Frontal cortex (tissue), 4 donors: Measurements from ENCODE around the gene PTPRD. TPM values are rescaled to one million over a fixed set of nuclear protein-coding genes. Genes with fewer than 3 reads are reported as not detected.
A peak's percentile ranks its signal among the peaks of the same experiment; 100 is the strongest.

Experiments
- DNase-seq, 2 donors: peaks; one replicate each; pipeline ENCODE4 v3.0.0; 2012; ENCODE audit warnings: low spot score in 2 of 2
- FAIRE-seq: peaks from 2 replicates; lab custom pipeline; 2012; peaks lifted over from hg19 to GRCh38; lab: Jason Lieb, UNC
- total RNA-seq: library from RNA; depleted of rRNA; stranded (reverse); fragments of >200 nt; gene quantifications from one replicate; pipeline ENCODE4 v1.2.3, GENCODE V29; 2014
- donor health status: control.
- donor health status: control.
- donor health status: control.

PTPRD gene
- total RNA-seq, 1 donor from 2014 or later = 191 TPM

DNA sequence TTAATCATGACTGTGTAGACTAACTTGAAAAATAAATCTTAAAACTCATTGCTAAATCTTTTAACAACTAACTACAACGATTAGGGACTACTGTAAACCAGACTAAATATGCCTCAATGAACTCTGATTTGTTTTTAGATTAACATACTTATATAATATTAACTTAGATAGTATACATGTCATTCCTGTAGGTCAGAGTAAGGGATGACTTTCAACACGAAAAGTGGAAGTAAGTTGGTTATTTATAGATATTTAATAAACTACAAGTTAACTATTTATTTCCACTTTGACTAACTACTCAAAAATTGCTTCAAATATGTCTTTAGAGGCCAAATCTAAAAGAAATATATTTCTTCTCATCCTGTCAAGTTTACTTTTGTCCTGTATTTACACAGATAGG, 795.6 kb downstream of the PTPRD start:
- no peak for FAIRE-seq
- no peak for DNase-seq

DNA sequence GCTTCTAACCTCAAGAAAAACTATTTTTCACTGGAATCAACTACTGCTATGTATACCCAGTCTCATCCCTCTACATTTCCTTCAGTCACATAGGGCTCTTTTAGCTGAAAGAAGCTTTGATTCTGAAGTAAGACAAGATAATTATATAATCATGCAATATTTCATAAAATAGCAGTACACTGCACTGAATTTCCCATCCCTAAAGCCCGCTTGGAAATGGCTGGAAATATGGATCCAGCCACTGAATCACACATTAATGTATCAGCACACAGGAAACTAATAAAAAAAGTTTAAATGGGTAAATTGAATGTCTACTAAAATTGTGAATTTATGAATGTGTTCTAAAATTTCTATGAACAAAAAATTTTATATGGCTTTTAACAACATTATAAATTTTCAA, 808.7 kb downstream of the PTPRD start:
- DNase-seq (no peak), FAIRE-seq (no peak)

DNA sequence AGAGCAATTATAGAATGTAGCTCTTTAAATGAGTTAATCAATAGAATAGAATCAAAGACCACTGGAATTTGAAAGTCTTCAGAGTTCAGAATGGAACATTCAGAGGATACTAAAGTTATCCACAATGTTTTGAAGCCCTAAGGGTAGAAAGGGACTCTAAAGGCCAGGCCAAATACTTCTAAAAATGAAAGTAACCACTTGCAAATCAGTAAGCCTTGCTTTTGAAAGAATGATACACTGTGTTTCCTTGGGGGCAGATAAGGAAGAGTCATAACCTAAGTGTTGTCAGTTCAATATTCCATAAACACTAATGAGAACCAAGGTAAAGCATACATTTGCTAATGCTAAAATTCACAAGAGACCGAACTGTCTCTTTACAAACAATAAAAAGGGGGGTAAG, 813.5 kb downstream of the PTPRD start:
- FAIRE-seq (no peak), DNase-seq (no peak)

DNA sequence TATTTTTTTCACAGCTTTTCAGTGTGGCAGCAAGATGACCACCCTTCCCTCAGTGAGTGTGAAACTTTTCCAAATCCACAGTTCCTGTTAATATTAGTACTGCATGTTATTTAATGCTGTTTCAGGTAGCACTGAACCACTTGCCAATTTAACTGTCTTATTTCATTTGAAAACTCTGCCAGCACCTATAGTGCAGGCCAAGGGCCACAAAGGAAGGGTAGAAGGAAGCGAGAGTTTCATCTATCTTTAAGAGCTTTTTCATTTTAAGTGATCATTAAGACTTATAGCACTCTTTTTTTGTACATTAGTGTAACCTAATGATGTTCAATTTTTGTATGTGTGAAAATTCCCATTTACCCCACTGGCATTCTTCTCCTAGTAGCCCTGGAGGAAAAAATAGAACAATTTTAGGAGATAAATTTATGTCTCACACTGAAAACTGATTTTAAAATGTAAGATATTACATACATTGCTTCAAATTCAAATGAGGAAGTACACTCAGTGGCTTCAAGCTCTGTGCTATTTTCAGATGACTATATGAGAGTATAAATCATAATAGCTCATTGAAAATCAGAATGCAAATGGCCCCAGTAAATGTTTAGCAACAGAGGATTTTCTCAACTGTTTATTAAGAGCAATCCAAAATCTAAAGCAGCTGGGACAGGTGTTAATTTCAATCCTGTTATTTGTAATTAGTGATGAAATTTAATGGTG, 820.5 kb downstream of the PTPRD start:
- FAIRE-seq (no peak), DNase-seq (no peak)

DNA sequence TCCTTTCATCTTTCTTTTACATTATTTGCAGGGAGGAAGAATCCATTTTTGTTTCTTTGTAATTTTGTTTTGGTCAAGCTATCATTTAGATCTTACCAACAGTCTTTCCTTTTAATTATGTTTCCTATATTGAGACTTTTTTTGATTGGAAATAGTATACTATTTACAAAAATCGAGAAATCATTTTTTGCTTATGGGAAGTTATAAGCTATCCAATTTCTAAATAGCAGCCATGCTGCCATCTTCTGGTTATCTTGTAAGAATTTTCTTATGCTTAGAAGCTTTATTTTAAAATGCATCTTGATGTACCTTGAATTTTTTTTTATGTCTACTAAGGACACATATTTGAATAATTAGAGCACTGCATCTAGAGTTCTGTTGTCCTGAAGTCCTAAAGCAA, 821.2 kb downstream of the PTPRD start:
- FAIRE-seq (peak; percentile 79), DNase-seq (no peak)

DNA sequence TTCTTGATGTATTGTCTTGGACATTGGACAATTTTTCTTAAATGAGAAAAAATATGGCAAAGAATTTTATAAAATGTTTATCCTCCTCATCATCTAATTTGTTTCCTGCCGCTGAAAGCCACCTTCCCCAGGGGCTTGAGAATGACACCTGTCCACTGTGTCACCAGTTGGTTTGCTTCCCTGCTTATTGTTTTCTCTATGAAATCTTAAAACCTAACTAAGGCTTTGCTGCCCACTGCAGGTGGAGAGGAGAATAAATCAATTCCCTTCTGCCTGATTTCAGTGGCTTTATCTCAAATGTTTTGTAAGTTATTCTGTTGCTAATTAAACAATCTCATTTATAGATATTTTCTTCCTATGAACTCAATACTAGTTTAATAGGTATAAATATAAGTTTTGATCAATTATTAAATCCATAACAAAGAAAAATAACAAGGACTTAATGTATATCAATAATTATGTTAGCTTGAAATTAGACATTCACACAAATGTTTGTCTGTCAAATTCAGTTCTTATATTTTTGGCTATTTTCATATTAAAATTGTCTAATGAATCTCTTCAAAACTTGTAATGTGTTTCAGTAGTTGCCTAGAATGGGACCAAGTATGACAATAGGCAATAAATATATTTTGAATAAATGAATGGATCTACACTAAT, 822.5 kb downstream of the PTPRD start:
- DNase-seq (peak in 1 of 2 donors; percentile 6), FAIRE-seq (peak; percentile 89)

DNA sequence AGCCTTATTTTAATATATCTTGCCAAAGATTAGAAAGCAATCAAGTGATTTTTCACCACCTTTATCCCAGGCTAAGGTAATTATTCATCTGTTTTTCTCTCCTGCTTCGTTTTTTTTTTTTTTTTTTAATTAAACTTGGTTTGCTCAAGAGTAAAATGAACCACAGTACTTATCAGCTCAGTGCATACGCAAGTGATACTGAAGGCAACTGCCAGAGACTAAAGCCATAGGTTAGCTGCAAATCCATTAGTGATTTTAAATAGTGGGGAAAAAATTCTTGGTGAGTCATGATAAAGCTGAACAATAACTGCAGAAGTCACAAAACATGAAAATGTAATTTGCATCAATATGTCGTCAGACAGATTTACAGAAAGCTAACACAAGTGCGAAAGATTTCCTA, 829.1 kb downstream of the PTPRD start:
- DNase-seq = no peak
- FAIRE-seq = no peak

DNA sequence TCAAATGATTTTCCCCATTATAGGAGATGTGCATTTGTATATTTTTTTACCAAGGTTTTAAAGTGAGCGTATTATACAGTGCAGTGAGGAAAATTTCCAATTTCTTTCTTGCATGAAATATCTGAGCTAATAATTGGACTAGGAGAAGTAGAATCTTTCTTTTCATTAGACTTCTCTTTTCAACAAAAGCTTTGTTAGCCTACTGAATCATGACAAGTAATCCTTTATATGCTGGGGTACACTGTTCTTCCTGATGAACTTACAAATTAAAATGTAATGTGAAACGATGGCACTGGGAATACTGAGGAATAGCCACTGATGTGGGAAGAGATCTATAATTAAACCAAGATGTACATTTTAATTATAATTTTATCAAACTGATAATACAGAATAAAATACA, 829.6 kb downstream of the PTPRD start:
- no peak for DNase-seq
- no peak for FAIRE-seq

DNA sequence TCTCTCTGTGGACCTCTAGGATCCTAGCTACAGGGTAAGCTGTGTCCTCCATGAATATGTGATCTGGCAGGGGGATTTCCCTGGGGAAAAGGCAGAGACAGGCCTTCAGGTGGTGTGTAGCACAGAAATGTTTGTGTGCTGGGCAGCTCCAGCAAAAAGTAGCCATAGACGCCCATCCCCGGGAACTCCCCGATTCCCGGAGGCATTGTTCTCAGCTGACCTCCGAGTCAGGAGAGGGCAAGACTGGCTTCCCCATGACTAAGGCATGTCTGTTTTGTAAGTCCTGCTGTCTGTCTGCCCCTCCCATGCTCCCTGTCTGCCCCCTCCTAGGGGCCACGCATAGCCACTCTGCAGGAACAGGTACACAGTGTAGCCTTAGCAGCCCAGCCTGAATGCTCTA, 834.5 kb downstream of the PTPRD start:
- FAIRE-seq (no peak), DNase-seq (no peak)

DNA sequence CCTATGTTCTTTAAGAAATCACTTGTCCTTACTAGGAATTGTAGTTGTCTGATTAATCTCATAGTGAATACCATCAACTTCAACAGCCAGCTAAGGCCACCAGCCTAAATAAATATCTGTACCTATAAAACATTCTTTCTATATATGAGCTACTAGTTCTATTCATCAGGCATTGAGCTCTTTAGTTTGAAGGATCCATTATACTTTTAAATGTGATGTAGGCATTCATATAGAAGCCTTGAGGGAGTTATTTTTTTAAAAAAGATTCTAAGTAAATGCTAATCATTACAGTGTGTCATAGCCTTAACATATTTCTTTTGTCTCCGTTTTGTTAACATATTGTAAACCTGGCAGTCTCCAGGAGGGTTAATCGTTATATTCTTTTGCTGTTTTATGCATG, 838.3 kb downstream of the PTPRD start:
- DNase-seq = no peak
- FAIRE-seq = no peak

DNA sequence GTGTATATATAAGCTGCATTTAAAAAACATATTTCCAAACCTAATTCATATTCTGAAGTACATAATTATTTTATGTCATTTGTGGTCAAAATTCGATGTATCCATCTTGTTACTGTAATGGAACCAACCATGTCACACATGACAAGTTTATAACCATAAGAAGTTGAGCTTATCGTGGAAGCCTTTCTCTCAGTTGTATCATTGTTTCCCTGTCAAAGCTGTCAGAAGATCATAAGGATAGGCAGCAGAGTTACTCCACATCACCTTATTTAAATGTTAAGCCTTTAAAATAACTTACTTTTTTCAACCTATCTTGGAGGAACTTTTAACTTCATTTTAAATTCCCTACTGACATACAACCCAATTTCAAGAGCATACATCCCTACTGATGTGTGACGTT, 841.5 kb downstream of the PTPRD start:
- DNase-seq (no peak), FAIRE-seq (no peak)

DNA sequence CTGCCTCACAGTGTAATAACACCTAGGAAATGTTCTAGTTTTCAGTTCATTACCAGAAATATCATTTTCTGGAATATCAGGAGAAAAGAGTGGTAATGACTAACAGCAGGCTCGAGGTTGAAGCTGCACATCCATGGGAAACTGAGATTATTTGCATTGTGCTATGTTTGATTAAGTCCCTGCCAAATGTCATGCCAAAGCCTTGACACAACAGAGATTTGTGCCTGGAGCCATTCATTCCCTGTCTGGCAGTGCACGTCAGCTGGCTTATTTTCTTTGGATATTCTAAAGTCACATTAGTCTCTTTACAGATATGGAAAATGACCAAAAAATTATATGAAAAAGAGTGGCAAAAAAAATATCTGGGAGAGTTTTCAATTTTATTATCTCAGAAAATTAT, 848.0 kb downstream of the PTPRD start:
- no peak for FAIRE-seq
- no peak for DNase-seq

DNA sequence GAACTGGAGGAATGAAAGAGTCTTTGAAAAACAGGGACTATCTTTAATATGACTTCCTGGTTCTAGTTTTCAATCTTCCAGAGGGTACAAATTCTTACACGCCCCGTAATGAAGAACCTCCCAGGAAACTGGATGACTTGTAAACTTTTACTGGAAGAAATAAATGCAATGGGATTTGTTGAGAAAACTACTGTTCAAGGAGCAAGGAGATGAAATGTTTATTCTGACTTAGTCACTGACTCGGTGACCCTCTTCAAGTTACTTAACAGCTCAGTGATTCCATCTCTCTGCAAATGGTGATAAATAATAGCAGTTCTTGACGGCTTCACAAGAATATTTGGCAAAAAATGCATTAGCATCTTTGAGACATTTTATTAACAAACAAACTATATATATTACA, 858.6 kb downstream of the PTPRD start:
- FAIRE-seq (no peak), DNase-seq (no peak)

DNA sequence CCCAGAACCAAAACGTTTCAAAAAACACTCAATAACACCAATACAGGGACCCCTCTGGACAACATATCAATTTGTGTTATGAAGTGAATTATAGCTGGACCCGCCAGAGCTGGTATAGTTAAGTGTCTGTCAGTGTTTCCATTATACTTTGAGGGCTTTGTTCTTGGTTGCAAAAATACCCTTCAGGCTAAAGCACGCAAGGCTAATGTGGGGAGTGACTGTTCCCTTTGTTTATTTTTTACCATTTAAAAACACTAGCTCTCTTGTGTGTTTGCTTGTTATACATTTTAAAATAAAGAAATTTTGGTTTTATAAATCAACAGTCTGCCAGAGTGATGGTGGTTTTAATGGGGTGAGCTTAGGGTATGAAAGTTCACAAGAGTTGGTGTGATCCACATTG, 859.5 kb downstream of the PTPRD start:
- FAIRE-seq = no peak

DNA sequence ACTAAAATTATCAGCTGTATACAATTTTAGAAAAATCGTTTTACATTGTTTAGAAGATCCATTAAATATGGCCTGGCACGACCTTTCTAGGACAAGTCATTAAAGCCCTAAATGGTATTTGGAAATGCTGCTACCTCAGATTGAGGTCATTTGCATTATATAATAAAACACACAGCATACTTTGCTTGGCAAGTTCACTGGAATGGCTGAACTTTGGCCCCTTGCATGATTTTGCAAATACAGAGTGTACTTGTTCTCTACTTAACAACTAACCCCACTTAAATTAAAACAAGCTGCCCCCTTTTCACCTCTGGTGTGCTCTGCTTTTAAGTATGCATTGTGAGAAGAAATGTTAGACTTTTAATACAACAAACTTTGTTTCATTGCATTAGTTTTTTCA, 860.1 kb downstream of the PTPRD start:
- FAIRE-seq (no peak), DNase-seq (no peak)

More for the DNA sequence above, 859.5 kb downstream of the PTPRD start:
- DNase-seq = no peak

DNA sequence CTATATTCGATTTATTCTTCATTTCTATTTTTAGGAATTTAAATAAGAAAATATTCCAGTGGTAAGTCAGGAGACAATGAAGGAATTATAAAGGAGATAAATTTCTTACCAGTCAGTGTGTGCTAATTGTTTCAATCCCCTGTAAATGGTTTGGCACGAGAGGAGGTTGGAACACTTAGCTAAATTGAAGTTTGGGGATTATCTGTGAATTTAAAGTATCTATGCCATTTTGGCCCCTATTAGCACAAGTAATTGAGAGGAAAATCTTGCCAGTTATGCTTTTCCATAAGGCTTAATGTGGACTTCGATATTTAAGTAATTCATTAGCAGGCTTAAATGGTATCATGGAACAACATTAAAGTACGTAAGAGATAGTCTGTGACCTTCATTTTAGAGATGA, 860.8 kb downstream of the PTPRD start:
- DNase-seq = no peak
- no peak for FAIRE-seq

DNA sequence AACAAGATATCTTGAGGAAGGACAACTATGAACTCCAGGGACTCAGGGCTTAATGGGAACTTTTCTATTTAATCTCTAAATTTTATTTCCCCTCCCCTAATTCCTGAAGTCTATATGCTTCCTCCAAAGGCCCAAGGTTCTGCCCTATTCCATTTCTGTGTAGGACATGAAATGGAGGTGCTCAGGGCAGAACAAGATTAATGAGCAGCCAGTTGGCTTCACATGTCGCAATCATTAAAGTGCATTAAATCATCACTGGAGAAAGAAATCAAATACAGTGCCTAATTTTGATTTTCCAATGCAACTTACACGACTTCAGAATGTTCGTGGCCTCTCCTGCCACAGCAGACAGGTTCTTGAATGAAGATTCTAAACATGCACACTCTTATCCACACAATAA, 862.1 kb downstream of the PTPRD start:
- DNase-seq (no peak), FAIRE-seq (no peak)

DNA sequence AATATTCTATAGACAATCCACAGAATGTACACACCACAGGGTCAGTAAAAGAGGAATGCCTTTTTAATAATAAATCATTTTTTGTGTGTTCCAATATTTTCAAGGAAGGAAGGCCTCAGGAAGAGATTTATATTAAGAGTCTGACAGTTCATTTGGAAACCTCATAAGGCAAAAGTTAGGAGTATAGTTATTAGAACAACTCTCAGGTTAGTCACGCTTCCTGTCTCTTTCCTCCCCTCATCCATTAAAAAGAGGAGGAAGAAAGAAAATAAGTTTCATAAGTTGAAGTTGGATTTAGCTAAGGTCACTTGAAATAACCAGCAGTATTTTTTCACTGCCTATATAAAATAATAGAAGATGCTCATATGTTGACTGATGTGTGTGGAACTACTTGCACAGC, 863.2 kb downstream of the PTPRD start:
- FAIRE-seq (no peak), DNase-seq (no peak)

DNA sequence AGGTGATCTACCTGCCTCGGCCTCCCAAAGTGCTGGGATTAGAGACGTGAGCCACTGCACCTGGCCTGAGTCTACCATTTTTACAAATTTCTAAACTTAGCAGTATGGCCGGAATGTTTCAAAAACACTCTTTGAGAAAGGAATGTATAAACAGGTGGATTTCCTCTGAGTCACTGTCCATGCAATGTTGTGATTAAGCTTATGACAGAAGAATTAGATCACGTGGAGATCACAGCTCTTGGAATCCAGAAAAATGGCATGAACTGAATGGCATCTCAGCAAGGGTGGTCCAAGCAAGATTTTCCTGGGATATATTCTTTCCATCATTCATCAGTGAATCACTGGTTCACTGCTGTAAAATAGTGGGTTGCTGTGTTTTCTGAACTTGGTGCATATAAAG, 865.0 kb downstream of the PTPRD start:
- DNase-seq = no peak
- FAIRE-seq = no peak

DNA sequence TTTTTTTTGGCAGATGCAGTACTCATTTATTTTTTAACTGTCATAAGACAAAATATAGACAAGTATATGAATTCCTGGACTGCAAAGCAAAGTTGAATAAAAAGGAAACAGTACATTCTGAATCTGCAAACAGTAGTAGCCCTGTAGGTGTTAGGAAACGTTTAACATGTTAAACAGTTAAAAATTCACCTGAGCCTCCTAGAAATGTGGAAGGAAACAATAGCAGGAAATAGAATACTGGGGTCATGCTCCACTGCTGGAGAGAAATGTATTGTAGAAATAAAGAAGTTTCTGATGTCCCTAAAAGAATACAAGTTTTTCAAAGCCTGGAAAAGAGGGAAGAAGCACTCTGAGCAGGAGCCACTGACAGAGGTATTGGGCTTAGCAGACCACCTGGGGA, 866.0 kb downstream of the PTPRD start:
- DNase-seq = no peak
- no peak for FAIRE-seq

DNA sequence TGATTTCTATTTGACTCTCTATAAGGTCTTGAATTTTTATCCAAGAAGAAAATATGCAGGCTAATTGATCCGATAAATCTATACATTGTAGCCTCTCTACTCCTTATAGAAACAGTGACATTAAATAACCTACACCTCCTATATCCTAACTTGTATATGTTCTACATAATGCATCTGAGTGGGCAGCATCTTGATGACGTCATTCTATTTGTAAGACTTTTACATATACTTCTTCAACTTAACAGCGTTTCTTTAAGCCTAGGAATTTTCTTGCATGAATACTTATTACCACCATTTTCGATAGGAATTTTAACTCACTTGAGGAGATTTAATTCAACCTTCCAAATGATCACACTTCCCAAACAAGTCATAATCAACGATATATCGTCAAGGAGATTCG, 869.0 kb downstream of the PTPRD start:
- DNase-seq (no peak), FAIRE-seq (no peak)

DNA sequence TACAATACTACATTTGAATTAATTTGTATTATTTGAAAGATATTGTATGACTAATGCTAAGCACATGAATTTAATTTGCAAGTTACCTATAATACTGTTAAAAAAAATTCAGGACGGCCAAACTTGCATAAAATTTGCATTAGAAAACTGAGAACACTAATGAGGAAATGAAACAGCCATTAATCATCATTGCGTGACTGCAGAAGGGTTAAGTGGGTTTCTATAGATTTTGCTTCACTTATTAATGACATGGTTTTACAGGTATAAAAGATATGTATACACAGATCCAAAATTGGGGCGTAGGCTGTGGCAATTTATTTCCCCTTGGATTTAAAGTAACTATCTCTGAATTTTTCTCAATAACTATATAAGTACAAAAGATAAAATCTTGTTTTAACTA, 882.6 kb downstream of the PTPRD start:
- FAIRE-seq = no peak
- DNase-seq = no peak
